ENCODE measurements around the gene NCOA6.

- no peak for TF ChIP-seq YY1 (IDR thresholded peaks at IDR 0.05; ENCODE audit: insufficient read depth, insufficient read length)
- TF ChIP-seq SUZ12 (IDR thresholded peaks at IDR 0.05; ENCODE audit: extremely low read depth, insufficient read depth, insufficient read length) = no peak
Measured at GRCh38 chr20:34873583-34874093, 48.2 kb upstream of the NCOA6 start.
